ENCODE measurements around the gene ENOPH1.
"Not testable (repeated sequence)": the region's sequence is repeated elsewhere in the genome, so short reads cannot be mapped to it uniquely, and the experiment has no call there.

DNA sequence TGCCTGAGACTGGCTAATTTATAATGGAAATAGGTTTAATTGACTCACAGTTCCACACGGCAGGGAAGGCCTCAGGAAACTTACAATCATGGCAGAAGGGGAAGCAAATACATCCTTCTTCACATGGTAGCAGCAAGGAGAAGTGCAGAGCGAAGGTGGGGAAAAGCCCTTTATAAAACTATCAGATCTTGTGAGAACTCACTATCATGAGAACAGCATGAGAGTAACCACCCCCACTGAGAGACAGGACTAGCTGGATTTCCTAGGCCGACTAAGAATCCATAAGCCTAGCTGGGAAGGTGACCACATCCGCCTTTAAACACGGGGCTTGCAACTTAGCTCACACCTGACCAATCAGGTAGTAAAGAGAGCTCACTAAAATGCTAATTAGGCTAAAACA lies 42.7 kb downstream of the ENOPH1 start:
- not testable (repeated sequence) for TF ChIP-seq FOXM1 (IDR thresholded peaks at IDR 0.05; ENCODE audit: borderline replicate concordance); FOXA1 (IDR thresholded peaks at IDR 0.05); SUZ12 (IDR thresholded peaks at IDR 0.05); ARNT (IDR thresholded peaks at IDR 0.05); SP1 (IDR thresholded peaks at IDR 0.05); FOXK2 (IDR thresholded peaks at IDR 0.05); CTBP1 (IDR thresholded peaks at IDR 0.05; ENCODE audit: borderline replicate concordance)
- TF ChIP-seq, protein P1, sequence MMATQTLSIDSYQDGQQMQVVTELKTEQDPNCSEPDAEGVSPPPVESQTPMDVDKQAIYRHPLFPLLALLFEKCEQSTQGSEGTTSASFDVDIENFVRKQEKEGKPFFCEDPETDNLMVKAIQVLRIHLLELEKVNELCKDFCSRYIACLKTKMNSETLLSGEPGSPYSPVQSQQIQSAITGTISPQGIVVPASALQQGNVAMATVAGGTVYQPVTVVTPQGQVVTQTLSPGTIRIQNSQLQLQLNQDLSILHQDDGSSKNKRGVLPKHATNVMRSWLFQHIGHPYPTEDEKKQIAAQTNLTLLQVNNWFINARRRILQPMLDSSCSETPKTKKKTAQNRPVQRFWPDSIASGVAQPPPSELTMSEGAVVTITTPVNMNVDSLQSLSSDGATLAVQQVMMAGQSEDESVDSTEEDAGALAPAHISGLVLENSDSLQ (IDR thresholded peaks at IDR 0.05): not testable (repeated sequence)

All from HEK293T (cell line).